ENCODE measurements around the gene ADAM12. TPM values are rescaled to one million over a fixed set of nuclear protein-coding genes. Genes with fewer than 3 reads are reported as not detected.
A peak's percentile ranks its signal among the peaks of the same experiment; 100 is the strongest.

The ADAM12 gene
- total and polyA plus RNA-seq, 12 donors: 0.08 to 3.9 (median 0.53) TPM

DNA sequence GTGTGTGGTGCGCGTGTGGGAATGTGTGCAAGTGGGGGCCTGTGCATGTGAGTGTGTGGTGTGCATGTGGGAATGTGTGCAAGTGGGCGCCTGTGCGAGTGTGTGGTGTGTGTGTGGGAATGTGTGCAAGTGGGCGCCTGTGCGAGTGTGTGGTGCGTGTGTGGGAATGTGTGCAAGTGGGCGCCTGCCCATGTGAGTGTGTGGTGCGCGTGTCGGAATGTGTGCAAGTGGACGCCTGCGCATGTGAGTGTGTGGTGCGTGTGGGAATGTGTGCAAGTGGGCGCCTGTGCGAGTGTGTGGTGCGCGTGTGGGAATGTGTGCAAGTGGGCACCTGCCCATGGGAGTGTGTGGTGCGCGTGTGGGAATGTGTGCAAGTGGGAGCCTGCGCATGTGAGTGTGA is 259.7 kb downstream of the ADAM12 start:
- intact Hi-C loops (cut with DNase I): no loop called here

DNA sequence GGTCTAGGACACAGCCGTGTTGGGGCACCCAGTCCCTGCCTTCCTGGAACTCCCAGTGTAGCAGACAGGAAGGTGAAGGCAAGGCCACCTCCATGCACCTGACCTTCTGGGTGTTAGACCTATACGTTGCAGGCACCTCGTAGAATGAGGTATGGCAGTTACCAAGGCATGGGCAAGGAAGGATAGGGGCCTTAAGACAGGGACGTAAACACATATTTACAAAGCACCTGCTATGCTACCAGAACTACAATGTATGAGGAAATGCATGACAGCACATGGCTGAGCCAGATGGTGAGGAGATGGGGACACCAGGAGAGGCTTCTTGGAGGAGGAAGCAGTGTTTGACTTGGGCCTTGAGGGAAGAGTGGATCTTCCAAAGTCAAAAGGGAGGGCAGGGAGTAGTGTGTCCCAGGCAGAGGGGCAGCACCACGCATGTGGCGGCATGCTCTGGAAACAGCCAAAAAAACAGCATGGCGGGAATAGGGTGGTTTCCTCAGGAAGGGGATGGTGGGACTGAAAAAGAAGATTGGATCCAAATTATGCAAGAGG is 260.7 kb downstream of the ADAM12 start:
- Histone ChIP-seq H3K27ac (no peak overlapping the region), H3K4me3 (no peak overlapping the region), H3K4me1 (replicated peaks in 1 of 2) (peaks cover 5 to 16% of the 10 kb centered on the region in 2 donors), H3K9me3 (replicated peaks in 1 of 3) (no peaks in the 10 kb centered on the region), H3K27me3 (no peaks in the 10 kb centered on the region), H3K36me3 (replicated peaks in 1 of 2) (no peaks in the 10 kb centered on the region)
- intact Hi-C loops (cut with DNase I): no loop called here
- 84 to 95% (median 90%) methylated on average over 7 of the region's 7 CpGs for WGBS, 4 donors
- TF ChIP-seq, protein P1, sequence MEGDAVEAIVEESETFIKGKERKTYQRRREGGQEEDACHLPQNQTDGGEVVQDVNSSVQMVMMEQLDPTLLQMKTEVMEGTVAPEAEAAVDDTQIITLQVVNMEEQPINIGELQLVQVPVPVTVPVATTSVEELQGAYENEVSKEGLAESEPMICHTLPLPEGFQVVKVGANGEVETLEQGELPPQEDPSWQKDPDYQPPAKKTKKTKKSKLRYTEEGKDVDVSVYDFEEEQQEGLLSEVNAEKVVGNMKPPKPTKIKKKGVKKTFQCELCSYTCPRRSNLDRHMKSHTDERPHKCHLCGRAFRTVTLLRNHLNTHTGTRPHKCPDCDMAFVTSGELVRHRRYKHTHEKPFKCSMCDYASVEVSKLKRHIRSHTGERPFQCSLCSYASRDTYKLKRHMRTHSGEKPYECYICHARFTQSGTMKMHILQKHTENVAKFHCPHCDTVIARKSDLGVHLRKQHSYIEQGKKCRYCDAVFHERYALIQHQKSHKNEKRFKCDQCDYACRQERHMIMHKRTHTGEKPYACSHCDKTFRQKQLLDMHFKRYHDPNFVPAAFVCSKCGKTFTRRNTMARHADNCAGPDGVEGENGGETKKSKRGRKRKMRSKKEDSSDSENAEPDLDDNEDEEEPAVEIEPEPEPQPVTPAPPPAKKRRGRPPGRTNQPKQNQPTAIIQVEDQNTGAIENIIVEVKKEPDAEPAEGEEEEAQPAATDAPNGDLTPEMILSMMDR (IDR thresholded peaks at IDR 0.05): no peak
- no peak for TF ChIP-seq POLR2A (IDR thresholded peaks at IDR 0.05)
- peak in 1 of 7 donors; percentile 27 for DNase-seq

More for the DNA sequence above, 259.7 kb downstream of the ADAM12 start:
- WGBS, 4 donors: 95 to 98% (median 97%) methylated on average over 21 of the region's 21 CpGs
- Histone ChIP-seq H3K9me3 (replicated peaks in 1 of 3) (no peaks in the 10 kb centered on the region), H3K36me3 (replicated peaks in 1 of 2) (no peaks in the 10 kb centered on the region), H3K27me3 (no peaks in the 10 kb centered on the region), H3K4me3 (no peak overlapping the region), H3K27ac (no peak overlapping the region), H3K4me1 (replicated peaks in 1 of 2) (peaks cover 0 to 6% of the 10 kb centered on the region in 2 donors)
- TF ChIP-seq, protein P1 (IDR thresholded peaks at IDR 0.05): no peak
- no peak for TF ChIP-seq POLR2A (IDR thresholded peaks at IDR 0.05)
- DNase-seq: peak in 1 of 7 donors; percentile 30

DNA sequence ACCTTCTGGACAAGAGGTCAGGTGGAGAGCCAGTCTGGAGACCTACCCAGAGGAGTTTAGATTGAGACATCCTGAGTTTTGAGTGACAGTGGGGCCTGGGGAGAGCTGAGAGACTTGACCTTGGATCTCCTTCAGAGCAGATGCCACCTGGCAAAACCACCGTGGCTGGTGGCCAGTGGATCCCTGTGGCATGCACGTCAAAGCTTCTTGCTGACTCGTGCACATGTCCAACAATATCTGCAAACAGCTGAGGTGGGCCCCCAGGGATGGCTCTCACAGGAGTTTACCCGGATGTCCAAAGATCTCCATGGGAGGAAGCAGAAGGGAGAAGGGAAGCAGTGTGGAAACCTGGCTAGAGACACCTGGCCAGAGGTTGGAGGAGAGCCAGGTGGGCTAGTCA is 261.4 kb downstream of the ADAM12 start:
- 54 to 65% (median 57%) methylated on average over 4 of the region's 4 CpGs for WGBS, 4 donors
- Histone ChIP-seq H3K4me3 (no peak overlapping the region), H3K27ac (no peak overlapping the region), H3K4me1 (replicated peaks in 1 of 2) (peaks cover 5 to 20% of the 10 kb centered on the region in 2 donors), H3K36me3 (replicated peaks in 1 of 2) (no peaks in the 10 kb centered on the region), H3K27me3 (no peaks in the 10 kb centered on the region), H3K9me3 (replicated peaks in 1 of 3) (no peaks in the 10 kb centered on the region)
- DNase-seq: peak in 1 of 7 donors; percentile 52
- TF ChIP-seq POLR2A (IDR thresholded peaks at IDR 0.05): no peak
- TF ChIP-seq, protein P1 (IDR thresholded peaks at IDR 0.05): no peak
- intact Hi-C loops (cut with DNase I): no loop called here

DNA sequence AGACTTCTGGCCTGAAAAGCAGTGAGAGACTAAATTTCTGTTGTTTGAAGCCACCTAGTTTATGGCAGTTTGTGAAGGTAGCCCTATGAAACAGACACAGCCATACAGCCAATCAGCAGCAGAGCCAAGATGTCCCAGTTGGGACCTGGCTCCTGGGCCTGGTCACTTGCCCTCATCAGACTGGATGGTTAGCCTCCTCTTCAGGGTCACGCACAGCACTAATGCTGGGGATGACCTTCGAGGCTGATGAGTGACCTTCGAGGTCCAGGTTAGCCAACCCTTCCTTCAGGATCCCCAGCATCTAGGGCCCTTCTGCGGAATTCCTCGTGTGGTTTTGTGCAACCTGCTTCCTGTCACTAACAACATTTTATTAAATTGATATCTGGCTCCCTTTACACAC is 262.3 kb downstream of the ADAM12 start:
- no peak for TF ChIP-seq POLR2A (IDR thresholded peaks at IDR 0.05)
- TF ChIP-seq, protein P1 (IDR thresholded peaks at IDR 0.05): no peak
- Histone ChIP-seq H3K36me3 (replicated peaks in 1 of 2) (no peaks in the 10 kb centered on the region), H3K27me3 (no peaks in the 10 kb centered on the region), H3K27ac (no peak overlapping the region), H3K4me1 (replicated peaks in 1 of 2) (peaks cover 5 to 23% of the 10 kb centered on the region in 2 donors), H3K9me3 (replicated peaks in 1 of 3) (no peaks in the 10 kb centered on the region), H3K4me3 (no peak overlapping the region)
- DNase-seq: peak in 1 of 7 donors; percentile 25
- intact Hi-C loops (cut with DNase I): no loop called here
- WGBS, 4 donors: 86 to 100% (median 92%) methylated on average over 5 of the region's 5 CpGs

Data from adrenal gland (tissue), 12 donors.